ENCODE results near the gene SPATC1L. TPM values are rescaled to one million over a fixed set of nuclear protein-coding genes. Genes with fewer than 3 reads are reported as not detected.

SPATC1L gene
- total and polyA plus RNA-seq, 2 donors from 2014 or later = 3.7 to 8.7 TPM

DNA sequence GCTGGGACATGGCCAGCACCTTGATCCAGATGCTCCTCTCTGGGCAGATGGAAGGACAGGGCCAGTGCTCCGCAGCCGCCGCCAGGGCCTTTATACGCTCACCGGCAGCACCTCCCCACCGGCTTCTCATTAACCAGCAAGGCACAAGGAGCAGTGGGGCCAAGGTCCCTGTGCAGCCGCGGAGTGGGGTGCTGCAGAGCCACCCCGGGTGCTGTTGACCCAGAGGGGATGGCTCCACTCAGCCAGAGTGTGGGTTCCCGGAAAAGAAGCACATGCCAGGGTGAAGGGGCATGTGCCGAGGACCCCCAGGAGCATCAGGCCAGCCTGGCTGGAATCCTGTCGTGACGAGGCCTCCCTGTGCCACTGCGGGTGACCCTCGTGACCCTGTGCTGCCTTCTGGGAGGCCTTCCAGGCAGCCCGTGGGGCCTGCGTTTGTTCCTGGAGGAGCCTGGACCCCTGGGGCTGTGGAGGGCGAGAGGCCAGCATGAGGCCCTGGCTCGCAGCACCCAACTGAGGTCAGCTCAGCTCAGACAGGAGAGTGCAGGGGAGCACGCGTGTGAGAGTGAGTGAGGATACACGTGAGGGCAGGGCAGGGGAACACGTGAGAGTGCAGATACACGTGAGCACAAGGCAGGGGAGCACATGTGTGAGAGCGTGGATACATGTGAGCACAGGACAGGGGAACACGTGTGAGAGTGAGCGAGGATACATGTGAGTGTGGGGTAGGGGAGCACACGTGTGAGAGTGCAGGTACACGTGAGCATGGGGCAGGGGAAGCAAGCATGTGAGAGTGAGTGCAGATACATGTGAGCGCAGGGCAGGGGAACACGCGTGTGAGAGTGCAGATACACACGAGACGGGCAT lies 28.5 kb downstream of the SPATC1L start, which contains the start of gene FTCD:
TSS of gene FTCD (minus strand) at position 66 of the 864 bp plus-strand sequence. CDS start at position 10, 56 bp downstream.
- H3K27me3 ChIP-seq (ENCODE audit: control insufficient read depth, insufficient read depth, low read length) = no peaks in the 10 kb centered on the region
- FAIRE-seq (no peak), DNase-seq (peak in 3 of 5 donors; percentile 27 to 65 (median 53))
- H3K36me3 ChIP-seq (ENCODE audit: control insufficient read depth in 2 of 3, insufficient read depth in 3 of 3, low read length in 3 of 3) = no peaks in the 10 kb centered on the region
- peak within 1 kb of the TSS; percentile 65 to 92 for H3K27ac ChIP-seq (ENCODE audit: low read depth in 2 of 2, low read length in 2 of 2)
- H3K9ac ChIP-seq (ENCODE audit: low read length in 3 of 3) = peak within 1 kb of the TSS in 2 of 3 donors; percentile 25 to 55
- no peaks in the 10 kb centered on the region for H3K9me3 ChIP-seq (ENCODE audit: control insufficient read depth in 2 of 3, insufficient read depth in 1 of 3, low read length in 3 of 3)
- H3K4me1 ChIP-seq (ENCODE audit: control insufficient read depth in 2 of 3, insufficient read depth in 2 of 3, low read depth in 1 of 3, low read length in 3 of 3) = peaks cover 0 to 2% (median 0%) of the 10 kb centered on the region in 3 donors
- TF ChIP-seq, protein P1, sequence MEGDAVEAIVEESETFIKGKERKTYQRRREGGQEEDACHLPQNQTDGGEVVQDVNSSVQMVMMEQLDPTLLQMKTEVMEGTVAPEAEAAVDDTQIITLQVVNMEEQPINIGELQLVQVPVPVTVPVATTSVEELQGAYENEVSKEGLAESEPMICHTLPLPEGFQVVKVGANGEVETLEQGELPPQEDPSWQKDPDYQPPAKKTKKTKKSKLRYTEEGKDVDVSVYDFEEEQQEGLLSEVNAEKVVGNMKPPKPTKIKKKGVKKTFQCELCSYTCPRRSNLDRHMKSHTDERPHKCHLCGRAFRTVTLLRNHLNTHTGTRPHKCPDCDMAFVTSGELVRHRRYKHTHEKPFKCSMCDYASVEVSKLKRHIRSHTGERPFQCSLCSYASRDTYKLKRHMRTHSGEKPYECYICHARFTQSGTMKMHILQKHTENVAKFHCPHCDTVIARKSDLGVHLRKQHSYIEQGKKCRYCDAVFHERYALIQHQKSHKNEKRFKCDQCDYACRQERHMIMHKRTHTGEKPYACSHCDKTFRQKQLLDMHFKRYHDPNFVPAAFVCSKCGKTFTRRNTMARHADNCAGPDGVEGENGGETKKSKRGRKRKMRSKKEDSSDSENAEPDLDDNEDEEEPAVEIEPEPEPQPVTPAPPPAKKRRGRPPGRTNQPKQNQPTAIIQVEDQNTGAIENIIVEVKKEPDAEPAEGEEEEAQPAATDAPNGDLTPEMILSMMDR (IDR thresholded peaks at IDR 0.05; ENCODE audit: borderline replicate concordance, extremely low read depth, insufficient read depth) = no peak
- intact Hi-C loops (cut with DNase I) = no loop called here
- peak within 1 kb of the TSS in 2 of 3 donors; percentile 62 to 70 for H3K4me3 ChIP-seq (ENCODE audit: low read length in 3 of 3)

DNA sequence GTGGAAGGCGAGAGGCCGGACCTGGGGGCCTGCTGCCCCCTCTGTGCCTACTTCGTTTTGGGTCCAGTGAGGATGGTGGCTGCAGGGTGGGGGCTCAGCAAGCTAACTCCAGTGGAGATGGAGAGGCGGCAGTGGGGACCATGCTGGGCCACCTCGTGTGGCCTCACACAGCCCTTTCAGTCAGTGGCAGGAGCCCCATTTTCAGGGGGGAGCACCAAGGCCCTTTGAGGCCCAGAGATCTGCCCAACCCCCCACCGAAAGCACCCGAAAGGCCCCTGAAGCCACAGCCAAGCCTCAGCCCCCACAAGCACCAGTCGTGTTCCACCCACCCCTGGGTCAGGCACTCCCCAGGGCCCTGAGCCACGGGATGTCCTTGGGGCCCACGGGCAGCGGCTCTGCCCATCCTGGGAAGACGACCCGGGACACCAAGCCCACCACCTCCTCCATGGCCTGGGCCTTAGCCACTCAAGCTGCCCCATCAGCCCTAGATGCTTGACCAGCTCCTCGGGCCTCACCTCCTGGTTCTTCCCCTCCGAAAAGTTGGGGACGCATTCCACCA lies 29.2 kb downstream of the SPATC1L start:
- DNase-seq (peak in 2 of 5 donors; percentile 7 to 53), FAIRE-seq (no peak)
- Histone ChIP-seq H3K36me3 (ENCODE audit: control insufficient read depth in 2 of 3, insufficient read depth in 3 of 3, low read length in 3 of 3) (no peaks in the 10 kb centered on the region), H3K27ac (ENCODE audit: low read depth in 2 of 2, low read length in 2 of 2) (peak overlapping the region; percentile 65 to 92), H3K9ac (ENCODE audit: low read length in 3 of 3) (peak overlapping the region in 2 of 3 donors; percentile 25 to 55), H3K4me1 (ENCODE audit: control insufficient read depth in 2 of 3, insufficient read depth in 2 of 3, low read depth in 1 of 3, low read length in 3 of 3) (peaks cover 0 to 2% (median 0%) of the 10 kb centered on the region in 3 donors), H3K9me3 (ENCODE audit: control insufficient read depth in 2 of 3, insufficient read depth in 1 of 3, low read length in 3 of 3) (no peaks in the 10 kb centered on the region), H3K4me3 (ENCODE audit: low read length in 3 of 3) (peak overlapping the region in 2 of 3 donors; percentile 62 to 70), H3K27me3 (ENCODE audit: control insufficient read depth, insufficient read depth, low read length) (no peaks in the 10 kb centered on the region)
- intact Hi-C loops (cut with DNase I) = no loop called here
- TF ChIP-seq, protein P1 (IDR thresholded peaks at IDR 0.05; ENCODE audit: borderline replicate concordance, extremely low read depth, insufficient read depth) = no peak

DNA sequence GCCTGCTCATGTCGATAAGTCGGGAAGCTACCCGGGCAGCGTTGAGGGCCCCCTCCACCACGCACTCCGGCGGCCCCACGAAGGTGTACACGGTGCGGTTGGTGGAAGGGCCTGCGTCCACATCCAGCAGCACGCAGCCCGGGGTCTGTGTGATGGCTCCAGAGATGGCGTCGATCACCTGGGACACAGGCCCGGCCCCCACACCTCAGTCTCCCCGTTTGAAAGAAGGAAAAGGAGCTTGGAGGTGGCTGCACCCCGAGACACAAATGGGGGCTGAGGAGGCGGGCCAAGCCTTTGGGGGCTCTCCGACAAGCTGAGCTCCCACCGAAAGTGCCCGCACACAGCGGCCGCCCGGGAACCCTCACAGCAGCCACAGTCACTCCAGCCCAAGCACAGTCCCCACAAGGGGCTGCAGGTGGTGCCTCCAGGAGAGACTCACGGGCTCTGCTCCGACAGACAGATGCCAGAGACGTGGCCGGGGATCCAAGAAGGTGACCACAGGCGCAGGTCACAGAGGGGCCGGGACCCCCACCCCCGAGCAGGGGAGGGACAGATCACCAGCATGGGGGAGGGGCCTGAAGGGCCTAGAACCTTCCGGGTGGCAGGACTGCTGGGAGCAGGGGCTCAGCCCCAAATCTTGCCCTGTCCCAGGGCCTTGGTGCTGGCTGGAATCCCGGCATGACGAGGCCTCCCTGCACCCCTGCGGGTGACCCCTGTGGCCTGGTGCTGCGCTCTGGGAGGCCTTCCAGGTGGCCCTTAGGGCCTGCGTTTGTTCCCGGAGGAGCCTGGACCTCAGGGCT lies 29.9 kb downstream of the SPATC1L start:
- DNase-seq = peak in 2 of 5 donors; percentile 8 to 74
- no peaks in the 10 kb centered on the region for H3K27me3 ChIP-seq (ENCODE audit: control insufficient read depth, insufficient read depth, low read length)
- no peaks in the 10 kb centered on the region for H3K36me3 ChIP-seq (ENCODE audit: control insufficient read depth in 2 of 3, insufficient read depth in 3 of 3, low read length in 3 of 3)
- peak overlapping the region in 2 of 3 donors; percentile 34 to 70 for H3K4me3 ChIP-seq (ENCODE audit: low read length in 3 of 3)
- peaks cover 0 to 2% (median 0%) of the 10 kb centered on the region in 3 donors for H3K4me1 ChIP-seq (ENCODE audit: control insufficient read depth in 2 of 3, insufficient read depth in 2 of 3, low read depth in 1 of 3, low read length in 3 of 3)
- no peaks in the 10 kb centered on the region for H3K9me3 ChIP-seq (ENCODE audit: control insufficient read depth in 2 of 3, insufficient read depth in 1 of 3, low read length in 3 of 3)
- peak overlapping the region in 1 of 3 donors; percentile 65 for H3K9ac ChIP-seq (ENCODE audit: low read length in 3 of 3)
- peak overlapping the region; percentile 65 to 92 for H3K27ac ChIP-seq (ENCODE audit: low read depth in 2 of 2, low read length in 2 of 2)
- intact Hi-C loops (cut with DNase I) = no loop called here
- TF ChIP-seq, protein P1 (IDR thresholded peaks at IDR 0.05; ENCODE audit: borderline replicate concordance, extremely low read depth, insufficient read depth) = no peak
- no peak for FAIRE-seq
